Epithelial cell of esophagus (primary cell): ENCODE data around the gene ZNF600.
A peak's percentile ranks its signal among the peaks of the same experiment; 100 is the strongest.
"Not testable (repeated sequence)": the region's sequence is repeated elsewhere in the genome, so short reads cannot be mapped to it uniquely, and the experiment has no call there.

Experiments used
- DNase-seq: peaks from one replicate; pipeline ENCODE4 v3.0.0; 2010; ENCODE audit warnings: low read depth
- H3K4me3 ChIP-seq: 2 replicates; pipeline ENCODE4 v1.5.1; 2011; ENCODE audit warnings: mild to moderate bottlenecking, low read length, control low read depth
- CTCF ChIP-seq: IDR thresholded peaks from 2 replicates; pipeline ENCODE4 v1.5.1; 2011; ENCODE audit warnings: low read depth, mild to moderate bottlenecking, low read length, control low read depth, inconsistent platforms; ENCODE audit not compliant: insufficient read depth; ENCODE audit errors: missing control alignments

Gene ZNF600

DNA sequence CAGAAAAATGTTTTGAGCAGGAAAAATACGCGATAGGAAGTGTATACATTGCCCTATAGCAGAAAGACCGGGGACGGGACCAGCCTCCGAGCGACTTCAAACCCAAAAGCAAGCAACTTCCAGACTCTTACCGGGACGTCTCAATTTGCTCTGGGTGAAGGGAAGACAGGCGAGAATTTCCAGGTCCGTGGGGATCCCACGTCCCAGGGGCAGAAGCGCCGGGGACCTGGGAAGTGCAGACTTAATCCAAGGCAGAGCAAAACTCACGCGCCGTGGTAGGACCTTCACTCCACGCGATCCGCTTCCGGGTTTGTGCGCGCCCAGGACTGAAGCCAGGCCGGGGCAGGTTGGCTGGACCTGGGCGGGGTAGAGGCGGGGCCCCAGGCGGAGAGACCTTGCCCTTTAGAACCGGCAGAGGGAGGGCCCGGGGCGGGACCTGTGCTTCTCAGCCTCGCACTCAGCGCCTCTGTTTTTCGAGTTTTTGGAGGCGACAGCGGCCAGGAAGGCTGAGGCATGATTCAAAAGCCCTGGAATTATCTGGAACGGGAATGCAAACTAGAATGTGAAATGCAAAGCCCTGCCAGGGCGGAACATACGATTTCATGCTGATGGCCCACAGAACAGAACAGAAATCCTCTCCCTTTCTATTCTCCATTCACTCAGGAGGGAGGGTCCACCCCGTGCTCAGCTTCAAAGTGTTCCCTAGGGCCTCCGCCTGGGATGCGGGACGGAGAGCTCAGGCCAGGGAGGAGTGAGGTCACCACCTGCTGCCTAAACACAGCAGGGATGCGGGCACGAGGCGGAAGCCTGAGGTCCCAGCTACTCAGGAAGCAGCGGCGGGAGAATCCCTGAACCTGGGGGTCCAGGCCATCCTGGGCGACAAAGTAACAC, at the start of gene ZNF600:
Gene ZNF600 (minus strand): TSS at position 328 of the 891 bp plus-strand sequence. CDS start 7,903 bp downstream, outside the sequence.
- peak; percentile 82 for DNase-seq
- H3K4me3 ChIP-seq = peak within 1 kb of the TSS; percentile 80

DNA sequence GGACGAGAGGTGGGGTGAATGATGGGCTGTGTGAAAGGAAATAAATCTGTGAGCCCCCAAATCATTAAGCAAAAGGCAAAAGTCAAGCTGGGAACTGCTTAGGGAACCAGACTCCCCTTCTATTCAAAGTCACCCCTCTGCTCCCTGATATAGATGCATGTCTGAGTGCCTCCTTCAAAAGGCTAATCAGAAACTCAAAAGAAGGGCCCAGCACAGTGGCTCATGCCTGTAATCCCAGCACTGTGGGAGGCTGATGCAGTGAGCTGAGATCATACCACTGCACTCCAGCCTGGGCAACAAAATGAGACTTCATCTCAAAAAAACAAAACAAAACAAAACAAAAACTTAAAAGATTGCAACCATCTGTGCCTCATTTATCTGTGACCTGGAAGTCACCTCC, 47.7 kb upstream of the ZNF600 start:
- not testable (repeated sequence) for H3K4me3 ChIP-seq, DNase-seq

DNA sequence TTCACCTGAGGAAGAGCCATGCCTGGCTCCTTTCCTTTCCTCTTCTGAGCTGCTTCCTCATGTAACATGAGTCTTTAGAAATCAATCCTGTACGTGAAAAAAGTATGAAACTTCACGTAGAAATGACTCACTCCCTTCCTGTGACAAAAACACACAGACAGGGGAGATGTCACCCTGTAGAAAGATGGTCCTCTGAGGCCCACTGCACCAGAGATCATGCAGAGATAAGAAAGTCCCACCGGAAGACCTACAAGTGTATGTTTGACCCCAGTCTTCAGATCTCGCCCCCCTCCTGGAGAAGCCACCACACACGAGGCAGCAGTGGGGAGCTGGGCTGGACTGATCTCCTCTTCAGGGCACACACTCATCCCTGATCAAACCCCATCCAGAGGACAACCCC, 47.0 kb upstream of the ZNF600 start:
- not testable (repeated sequence) for DNase-seq, H3K4me3 ChIP-seq

DNA sequence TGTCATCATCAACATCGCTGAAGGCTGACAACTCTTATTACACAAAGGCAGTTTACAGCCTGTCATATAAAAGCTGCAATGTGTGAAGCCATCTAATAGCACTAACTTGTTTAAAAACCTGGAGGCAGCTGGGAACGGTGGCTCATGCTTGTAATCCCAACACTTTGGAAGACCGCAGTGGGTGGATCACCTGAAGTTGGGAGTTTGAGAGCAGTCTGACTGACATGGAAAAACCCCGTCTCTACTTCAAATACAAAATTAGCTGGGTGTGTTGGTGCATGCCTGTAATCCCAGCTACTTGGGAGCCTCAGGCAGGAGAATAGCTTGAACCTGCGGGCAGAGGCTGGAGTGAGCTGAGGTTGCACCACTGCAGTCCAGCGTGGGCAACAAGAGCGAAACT, 43.3 kb upstream of the ZNF600 start:
- DNase-seq, H3K4me3 ChIP-seq: not testable (repeated sequence)

- H3K4me3 ChIP-seq = no peak overlapping the region
- TF ChIP-seq CTCF = no peak
- DNase-seq = no peak
Measured at GRCh38 chr19:52825765-52826164, 39.2 kb upstream of the ZNF600 start.

DNA sequence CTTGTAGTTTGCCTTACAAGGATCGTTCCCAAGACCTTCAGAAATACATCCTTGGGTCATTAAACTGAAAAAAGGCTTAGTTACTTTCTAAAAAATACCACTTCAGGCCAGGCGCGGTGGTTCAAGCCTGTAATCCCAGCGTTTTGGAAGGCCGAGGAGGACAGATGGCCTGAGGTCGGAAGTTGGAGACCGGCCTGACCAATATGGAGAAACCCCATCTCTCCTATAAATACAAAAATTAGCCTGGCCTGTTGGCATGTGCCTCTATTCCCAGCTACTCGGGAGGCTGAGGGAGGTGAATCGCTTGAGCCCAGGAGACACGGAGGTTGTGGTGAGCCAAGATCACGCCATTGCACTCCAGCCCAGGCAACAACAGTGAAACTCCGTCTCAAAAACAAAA, 37.1 kb upstream of the ZNF600 start:
- TF ChIP-seq CTCF = no peak
- DNase-seq = no peak
- H3K4me3 ChIP-seq = no peak overlapping the region

DNA sequence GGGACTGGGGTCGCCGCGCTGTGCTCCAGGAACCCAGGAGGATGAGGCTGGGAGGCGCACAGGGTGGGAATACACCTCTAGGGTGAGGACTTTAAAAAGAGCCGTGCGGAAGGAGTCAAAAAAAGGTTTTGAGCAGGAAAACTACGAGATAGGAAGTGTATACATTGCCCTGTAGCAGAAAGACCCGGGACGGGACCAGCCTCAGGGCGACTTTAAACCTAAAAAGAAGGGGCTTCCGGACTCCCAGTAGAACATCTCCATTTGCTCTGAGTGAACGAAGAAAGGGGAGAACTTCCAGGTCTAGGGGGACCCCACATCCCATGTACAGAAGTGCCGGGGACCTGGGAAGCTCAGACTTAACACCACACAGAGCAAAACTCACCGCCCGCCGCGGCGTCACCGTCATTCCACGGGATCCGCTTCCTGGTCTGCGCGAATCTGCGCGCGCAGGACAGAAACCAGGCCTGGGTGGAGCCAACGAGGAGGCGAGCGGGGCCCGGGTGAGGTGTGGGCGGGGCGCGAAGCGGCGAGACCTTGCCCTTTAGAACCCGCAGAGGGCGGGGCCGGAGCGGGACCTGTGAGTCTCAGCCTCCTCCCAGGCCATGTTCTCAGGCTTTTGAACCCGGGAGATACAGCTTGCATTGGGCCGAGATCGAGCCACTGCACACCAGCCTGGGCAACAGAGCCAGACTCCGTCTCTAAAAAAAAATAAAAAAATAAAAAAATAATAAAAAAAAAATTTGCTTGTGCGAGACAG, 34.8 kb upstream of the ZNF600 start, which contains the start of gene ZNF28:
Gene ZNF28 (minus strand): TSS at position 430 of the 757 bp plus-strand sequence. CDS start 3,675 bp downstream, outside the sequence.
- peak within 1 kb of the TSS; percentile 72 for H3K4me3 ChIP-seq
- DNase-seq = peak; percentile 30

DNA sequence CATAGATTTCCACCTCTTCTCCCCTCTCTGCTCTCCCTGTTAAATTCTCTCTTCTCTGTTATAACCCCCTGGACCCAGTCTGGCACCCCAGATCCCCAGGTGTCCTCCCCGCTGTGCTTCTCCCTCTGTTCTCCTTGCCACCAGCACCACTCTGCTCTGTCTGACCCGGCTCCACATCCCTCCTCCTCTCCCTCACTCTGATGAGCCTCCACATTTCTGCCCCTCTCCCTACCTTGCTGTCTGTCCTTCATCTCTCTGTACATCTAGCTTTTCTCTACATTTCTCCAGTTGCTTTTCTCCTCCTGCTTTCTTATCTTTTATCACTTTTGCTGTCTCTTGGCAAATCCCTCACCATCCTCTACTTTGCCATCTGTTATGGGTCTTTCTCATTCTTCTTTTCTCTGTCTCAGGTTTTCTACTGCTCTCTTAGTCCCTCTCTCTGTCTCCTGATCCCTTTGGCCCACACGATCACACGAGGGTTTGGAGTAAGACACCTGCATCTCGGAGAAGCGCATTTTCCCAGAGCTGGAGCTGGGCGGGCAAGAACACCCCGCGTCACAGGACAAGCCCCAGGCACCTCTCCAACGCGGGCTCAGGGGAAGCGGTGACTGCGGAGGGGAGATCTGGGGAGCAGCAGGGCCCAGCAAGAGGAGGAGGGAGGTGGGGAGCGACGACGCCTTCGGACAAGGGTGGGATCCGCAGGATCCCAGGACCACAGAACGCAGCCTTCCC, 34.0 kb upstream of the ZNF600 start:
- H3K4me3 ChIP-seq = peak overlapping the region; percentile 72
- peak; percentile 20 for DNase-seq

DNA sequence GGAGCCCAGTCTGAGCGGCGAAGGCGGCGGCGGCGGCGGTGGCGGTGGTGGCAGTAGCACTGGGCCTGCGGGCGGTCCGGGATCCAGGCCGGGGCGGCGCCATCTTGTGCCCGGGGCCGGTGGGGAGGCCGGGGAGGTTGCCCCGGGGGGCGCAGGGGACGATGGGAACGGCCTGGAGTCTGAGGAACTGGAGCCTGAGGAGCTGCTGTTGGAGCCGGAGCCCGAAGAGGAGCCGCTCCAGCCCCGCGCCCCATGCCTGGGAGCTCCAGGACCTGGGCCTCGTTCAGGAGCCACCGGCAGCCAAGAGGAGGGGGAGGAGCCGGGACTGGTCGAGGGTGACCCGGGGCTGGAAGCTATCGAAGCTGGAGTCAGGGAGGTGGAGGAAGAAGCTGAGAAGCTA, 23.2 kb upstream of the ZNF600 start:
- no peak for TF ChIP-seq CTCF
- DNase-seq = no peak
- H3K4me3 ChIP-seq = no peak overlapping the region

- not testable (repeated sequence) for DNase-seq, H3K4me3 ChIP-seq
Measured at GRCh38 chr19:52799950-52800640, 13.5 kb upstream of the ZNF600 start.
